SK-N-SH treated with all-trans-retinoic acid at 6 μM for 48 hours (cell line): ENCODE data around the gene MXRA8.

Experiments used
- ATAC-seq: fragments of 200-7000 bp; cut with Tn5 transposase; 3 replicates; pipeline ENCODE4 v1.9.1; 2020; ENCODE audit warnings: mild to moderate bottlenecking, moderate library complexity
- ARNTL ChIP-seq: fragments of 450-650 bp; formaldehyde crosslinking; IDR thresholded peaks from 2 replicates; pipeline ENCODE4 v1.5.0; 2020; ENCODE audit warnings: low read depth, mild to moderate bottlenecking, moderate library complexity, borderline replicate concordance
- BACH2 ChIP-seq: fragments of 250-450 bp; sonication (Bioruptor Pico); IDR thresholded peaks from 2 replicates; pipeline ENCODE4 v1.9.0; 2021; ENCODE audit warnings: mild to moderate bottlenecking, borderline replicate concordance
- CREB5 ChIP-seq: fragments of 250-450 bp; sonication (Bioruptor Pico); IDR thresholded peaks from 2 replicates; pipeline ENCODE4 v1.5.1; 2020; ENCODE audit warnings: low read depth, mild to moderate bottlenecking, moderate library complexity
- CSDC2 ChIP-seq: fragments of 250-450 bp; sonication (Bioruptor Pico); IDR thresholded peaks from 2 replicates; pipeline ENCODE4 v1.5.0; 2020; ENCODE audit warnings: mild to moderate bottlenecking, moderate library complexity
- CSRNP3 ChIP-seq: fragments of 250-450 bp; sonication (Bioruptor Pico); IDR thresholded peaks from 2 replicates; pipeline ENCODE4 v1.5.1; 2021; ENCODE audit warnings: mild to moderate bottlenecking, moderate library complexity
- ESRRG ChIP-seq: fragments of 250-450 bp; sonication (Bioruptor Pico); IDR thresholded peaks from 2 replicates; pipeline ENCODE4 v1.6.1; 2021; ENCODE audit warnings: mild to moderate bottlenecking
- GLIS3 ChIP-seq: fragments of 250-450 bp; sonication (Bioruptor Pico); IDR thresholded peaks from 2 replicates; pipeline ENCODE4 v1.5.0; 2020; ENCODE audit warnings: mild to moderate bottlenecking, moderate library complexity
- ISL1 ChIP-seq: fragments of 250-450 bp; sonication (Bioruptor Pico); IDR thresholded peaks from 2 replicates; pipeline ENCODE4 v2.1.2; 2022; ENCODE audit warnings: mild to moderate bottlenecking, moderate library complexity
- OSR1 ChIP-seq: fragments of 250-450 bp; sonication (Bioruptor Pico); IDR thresholded peaks from 2 replicates; pipeline ENCODE4 v1.8.0; 2022; ENCODE audit warnings: moderate library complexity, mild to moderate bottlenecking, inconsistent platforms
- PATZ1 ChIP-seq: fragments of 250-450 bp; sonication (Bioruptor Pico); IDR thresholded peaks from 2 replicates; pipeline ENCODE4 v1.8.0; 2020; ENCODE audit warnings: mild to moderate bottlenecking, moderate library complexity, borderline replicate concordance
- POU6F1 ChIP-seq: fragments of 250-450 bp; sonication (Bioruptor Pico); IDR thresholded peaks from 2 replicates; pipeline ENCODE4 v1.8.0; 2021; ENCODE audit warnings: low read depth, mild to moderate bottlenecking, moderate library complexity, borderline replicate concordance
- PPARA ChIP-seq: fragments of 250-450 bp; sonication (Bioruptor Pico); IDR thresholded peaks from 2 replicates; pipeline ENCODE4 v1.5.0; 2020; ENCODE audit warnings: mild to moderate bottlenecking, borderline replicate concordance
- RARB ChIP-seq: fragments of 250-450 bp; sonication (Bioruptor Pico); IDR thresholded peaks from 2 replicates; pipeline ENCODE4 v1.8.0; 2021; ENCODE audit warnings: mild to moderate bottlenecking, moderate library complexity
- SNAI2 ChIP-seq: fragments of 250-450 bp; sonication (Bioruptor Pico); IDR thresholded peaks from 2 replicates; pipeline ENCODE4 v1.5.0; 2020; ENCODE audit warnings: mild to moderate bottlenecking, moderate library complexity
- TCF4 ChIP-seq: fragments of 250-450 bp; sonication (Bioruptor Pico); IDR thresholded peaks from 2 replicates; pipeline ENCODE4 v1.8.0; 2021; ENCODE audit warnings: mild to moderate bottlenecking, moderate library complexity, borderline replicate concordance
- TOX ChIP-seq: fragments of 250-450 bp; sonication (Bioruptor Pico); IDR thresholded peaks from 2 replicates; pipeline ENCODE4 v1.8.0; 2021; ENCODE audit warnings: mild to moderate bottlenecking, moderate library complexity, borderline replicate concordance
- TSHZ2 ChIP-seq: fragments of 250-450 bp; sonication (Bioruptor Pico); IDR thresholded peaks from 2 replicates; pipeline ENCODE4 v1.5.0; 2020; ENCODE audit warnings: mild to moderate bottlenecking, moderate library complexity
- ZC3H10 ChIP-seq: fragments of 250-450 bp; sonication (Bioruptor Pico); IDR thresholded peaks from 2 replicates; pipeline ENCODE4 v1.5.1; 2021; ENCODE audit warnings: mild to moderate bottlenecking, moderate library complexity
- ZFP3 ChIP-seq: fragments of 250-450 bp; sonication (Bioruptor Pico); IDR thresholded peaks from 2 replicates; pipeline ENCODE4 v1.5.0; 2020; ENCODE audit warnings: mild to moderate bottlenecking, moderate library complexity
- ZFP30 ChIP-seq: fragments of 450-650 bp; formaldehyde crosslinking; IDR thresholded peaks from 2 replicates; pipeline ENCODE4 v1.5.0; 2022; ENCODE audit warnings: mild to moderate bottlenecking, moderate library complexity
- ZNF565 ChIP-seq: fragments of 450-650 bp; formaldehyde crosslinking; conservative IDR thresholded peaks from 2 replicates; pipeline ENCODE4 v1.5.0; 2020; ENCODE audit warnings: low read depth, mild to moderate bottlenecking, moderate library complexity
- ZNF70 ChIP-seq: fragments of 450-650 bp; formaldehyde crosslinking; IDR thresholded peaks from 2 replicates; pipeline ENCODE4 v1.5.0; 2020; ENCODE audit warnings: mild to moderate bottlenecking, moderate library complexity
- ZNF8 ChIP-seq: fragments of 450-650 bp; formaldehyde crosslinking; IDR thresholded peaks from 2 replicates; pipeline ENCODE4 v1.5.0; 2020; ENCODE audit warnings: mild to moderate bottlenecking, moderate library complexity

MXRA8 gene

GRCh38 chr1:1399872-1400575 lies 41.7 kb upstream of the MXRA8 start:
- ATAC-seq: peak; percentile 7
- TF ChIP-seq PATZ1 (no peak), CREB5 (CRISPR knock-in tag) (no peak), CSDC2 (no peak), ZNF8 (CRISPR knock-in tag) (no peak), ARNTL (CRISPR knock-in tag) (no peak), RARB (CRISPR knock-in tag) (no peak), TCF4 (no peak), GLIS3 (CRISPR knock-in tag) (no peak), BACH2 (CRISPR knock-in tag) (no peak), ZFP30 (CRISPR knock-in tag) (no peak), ISL1 (CRISPR knock-in tag) (no peak), ZNF70 (CRISPR knock-in tag) (no peak), TOX (CRISPR knock-in tag) (no peak), ZFP3 (CRISPR knock-in tag) (no peak), ZNF565 (CRISPR knock-in tag) (no peak), OSR1 (no peak)

GRCh38 chr1:1399187-1399871 lies 41.0 kb upstream of the MXRA8 start, which contains the start of gene CCNL2:
Gene CCNL2 (minus strand): TSS chr1:1399335. CDS start chr1:1399306, 29 bp downstream.
- peak; percentile 96 for ATAC-seq
- no peak for TF ChIP-seq ZFP30 (CRISPR knock-in tag)
- 0 out of 2 replicates have a peak, but pooled peaks have one; percentile 31 for TF ChIP-seq GLIS3 (CRISPR knock-in tag)
- TF ChIP-seq, all 23 proteins: peak for 1

- ATAC-seq: no peak
- TF ChIP-seq ESRRG (CRISPR knock-in tag): no peak
- no peak for TF ChIP-seq GLIS3 (CRISPR knock-in tag)
- no peak for TF ChIP-seq PPARA (CRISPR knock-in tag)
- TF ChIP-seq RARB (CRISPR knock-in tag): no peak
- TF ChIP-seq ISL1 (CRISPR knock-in tag): no peak
- TF ChIP-seq ZC3H10: no peak
- no peak for TF ChIP-seq ARNTL (CRISPR knock-in tag)
- no peak for TF ChIP-seq TCF4
- no peak for TF ChIP-seq ZFP3 (CRISPR knock-in tag)
- TF ChIP-seq CSDC2: no peak
- no peak for TF ChIP-seq ZNF70 (CRISPR knock-in tag)
- no peak for TF ChIP-seq BACH2 (CRISPR knock-in tag)
- no peak for TF ChIP-seq TOX (CRISPR knock-in tag)
- no peak for TF ChIP-seq ZNF8 (CRISPR knock-in tag)
- no peak for TF ChIP-seq TSHZ2
- no peak for TF ChIP-seq ZNF565 (CRISPR knock-in tag)
Measured at GRCh38 chr1:1398677-1399186, 40.4 kb upstream of the MXRA8 start.

GRCh38 chr1:1397839-1398523 lies 39.6 kb upstream of the MXRA8 start:
- ATAC-seq: no peak
- no peak for TF ChIP-seq GLIS3 (CRISPR knock-in tag)
- no peak for TF ChIP-seq POU6F1 (CRISPR knock-in tag)
- TF ChIP-seq CSRNP3 (CRISPR knock-in tag): no peak
- TF ChIP-seq SNAI2 (CRISPR knock-in tag): no peak
- no peak for TF ChIP-seq CREB5 (CRISPR knock-in tag)
